Fibroblast of villous mesenchyme (primary cell): Measurements from ENCODE around the gene ERC1. TPM values are rescaled to one million over a fixed set of nuclear protein-coding genes. Genes with fewer than 3 reads are reported as not detected.

Source experiments
- DNase-seq: peaks from one replicate; pipeline ENCODE4 v3.0.0-alpha.2; 2010; ENCODE audit warnings: low read depth
- H3K4me3 ChIP-seq: 2 replicates; pipeline ENCODE4 v1.5.1; 2011; ENCODE audit warnings: low read depth, mild to moderate bottlenecking, low read length
- total RNA-seq: library from RNA; depleted of rRNA; stranded (reverse); fragments of >200 nt; gene quantifications from 2 replicates; pipeline ENCODE4 v1.2.3, GENCODE V29; 2012
- TF ChIP-seq, protein P1 (sequence below): IDR thresholded peaks from 2 replicates; pipeline ENCODE4 v1.5.1; 2012; ENCODE audit warnings: low read depth, mild to moderate bottlenecking, low read length; ENCODE audit not compliant: insufficient read depth

ERC1 gene
- total RNA-seq, 1 donor: 49.7 TPM

DNA sequence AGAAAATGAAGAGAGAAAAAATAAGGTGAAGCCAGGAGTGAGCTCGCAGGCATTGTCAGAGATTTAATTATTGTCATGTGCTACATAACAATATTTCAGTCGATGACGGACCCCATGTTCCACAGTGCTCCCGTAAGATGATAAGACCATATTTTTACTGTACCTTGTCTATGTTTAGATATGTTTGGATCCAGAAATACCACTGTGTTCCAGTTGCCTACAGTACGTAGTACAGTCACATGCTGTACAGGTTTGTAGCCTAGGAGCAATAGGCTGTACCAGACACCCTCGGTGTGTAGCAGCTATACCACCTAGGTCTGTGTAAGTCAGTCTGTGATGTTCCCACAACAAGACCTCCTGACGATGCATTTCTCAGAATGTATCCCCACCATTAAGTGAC lies 465.9 kb downstream of the ERC1 start:
- no peak for DNase-seq
- H3K4me3 ChIP-seq: no peak overlapping the region
- TF ChIP-seq, protein P1, sequence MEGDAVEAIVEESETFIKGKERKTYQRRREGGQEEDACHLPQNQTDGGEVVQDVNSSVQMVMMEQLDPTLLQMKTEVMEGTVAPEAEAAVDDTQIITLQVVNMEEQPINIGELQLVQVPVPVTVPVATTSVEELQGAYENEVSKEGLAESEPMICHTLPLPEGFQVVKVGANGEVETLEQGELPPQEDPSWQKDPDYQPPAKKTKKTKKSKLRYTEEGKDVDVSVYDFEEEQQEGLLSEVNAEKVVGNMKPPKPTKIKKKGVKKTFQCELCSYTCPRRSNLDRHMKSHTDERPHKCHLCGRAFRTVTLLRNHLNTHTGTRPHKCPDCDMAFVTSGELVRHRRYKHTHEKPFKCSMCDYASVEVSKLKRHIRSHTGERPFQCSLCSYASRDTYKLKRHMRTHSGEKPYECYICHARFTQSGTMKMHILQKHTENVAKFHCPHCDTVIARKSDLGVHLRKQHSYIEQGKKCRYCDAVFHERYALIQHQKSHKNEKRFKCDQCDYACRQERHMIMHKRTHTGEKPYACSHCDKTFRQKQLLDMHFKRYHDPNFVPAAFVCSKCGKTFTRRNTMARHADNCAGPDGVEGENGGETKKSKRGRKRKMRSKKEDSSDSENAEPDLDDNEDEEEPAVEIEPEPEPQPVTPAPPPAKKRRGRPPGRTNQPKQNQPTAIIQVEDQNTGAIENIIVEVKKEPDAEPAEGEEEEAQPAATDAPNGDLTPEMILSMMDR: no peak

DNA sequence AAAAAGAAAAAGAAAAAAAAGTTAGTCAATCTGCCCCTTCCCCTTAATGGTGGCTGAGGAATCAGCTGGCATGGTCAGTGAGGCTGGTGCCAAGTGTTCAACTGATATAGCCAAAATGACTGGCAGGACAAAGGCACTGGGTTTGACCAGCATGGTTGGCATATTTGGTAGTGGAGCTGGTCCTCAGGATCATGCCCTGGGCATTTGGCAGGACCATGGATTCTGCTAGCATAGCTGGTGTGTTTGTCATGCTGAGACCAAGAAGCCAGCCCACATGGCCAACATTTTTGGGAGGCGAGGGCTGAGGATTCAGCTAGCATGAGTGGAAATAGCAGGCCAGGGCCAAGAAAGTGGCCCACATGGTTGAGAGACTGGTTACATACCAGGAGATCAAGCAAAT lies 466.9 kb downstream of the ERC1 start:
- DNase-seq: no peak
- TF ChIP-seq, protein P1: no peak
- no peak overlapping the region for H3K4me3 ChIP-seq

DNA sequence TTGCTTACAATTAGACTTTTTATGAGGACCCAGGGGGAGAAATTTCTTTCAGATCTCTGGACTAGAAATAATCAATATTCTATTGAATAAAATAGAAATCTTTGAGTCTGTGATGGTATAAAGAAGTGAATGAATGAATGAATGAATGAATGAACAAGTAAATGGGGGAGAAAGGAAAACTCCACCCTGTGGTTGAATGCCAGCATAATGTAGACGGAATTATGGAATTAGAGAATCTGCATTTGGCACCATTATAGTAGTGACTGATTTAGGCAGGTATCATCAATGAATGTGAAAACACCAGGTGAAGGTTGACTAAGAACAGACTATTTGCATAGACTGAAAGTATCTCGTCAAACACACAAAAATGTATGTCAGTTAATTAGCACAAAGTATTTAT lies 468.3 kb downstream of the ERC1 start:
- no peak overlapping the region for H3K4me3 ChIP-seq
- no peak for DNase-seq
- TF ChIP-seq, protein P1: no peak

DNA sequence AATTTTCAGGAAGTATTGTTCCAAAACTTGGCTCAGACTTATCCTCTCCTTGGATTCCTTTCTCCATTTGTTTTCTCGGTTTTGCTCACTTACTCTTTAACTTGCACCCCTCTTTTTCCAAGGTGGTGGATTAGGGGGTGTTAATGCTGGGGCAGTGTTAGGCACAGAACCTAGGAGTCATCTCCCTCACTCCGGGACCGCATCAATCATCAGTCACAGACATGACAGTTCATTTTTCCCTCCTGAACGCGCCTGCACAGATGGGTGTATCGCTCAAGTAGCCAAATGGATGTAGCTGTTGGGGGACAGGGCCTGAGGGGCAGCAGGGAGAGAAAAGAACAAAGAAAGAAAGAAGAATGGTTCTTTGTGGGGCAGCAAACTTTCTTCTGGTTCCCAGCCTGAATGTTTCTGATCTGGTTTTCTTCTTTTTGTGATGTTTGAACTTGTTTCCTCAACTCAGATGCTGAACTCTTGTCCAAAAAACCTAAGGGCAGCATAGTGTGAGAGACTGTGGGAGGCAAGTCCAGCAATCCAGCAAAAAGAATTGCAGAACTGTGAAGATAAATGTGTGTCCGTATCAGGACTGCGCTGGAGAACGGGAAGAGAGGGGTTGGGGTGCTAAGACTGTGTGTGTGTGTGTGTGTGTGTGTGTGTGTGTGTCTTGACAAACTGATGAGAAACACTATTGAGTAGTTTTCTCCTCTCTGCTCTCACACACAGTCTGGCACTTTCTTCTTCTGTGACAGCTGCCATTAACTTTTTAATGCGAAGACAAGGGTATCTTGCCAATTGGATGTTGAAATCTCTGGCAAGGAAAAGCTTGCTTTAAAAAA lies 472.3 kb downstream of the ERC1 start:
- TF ChIP-seq, protein P1: no peak
- no peak for DNase-seq
- H3K4me3 ChIP-seq: no peak overlapping the region

DNA sequence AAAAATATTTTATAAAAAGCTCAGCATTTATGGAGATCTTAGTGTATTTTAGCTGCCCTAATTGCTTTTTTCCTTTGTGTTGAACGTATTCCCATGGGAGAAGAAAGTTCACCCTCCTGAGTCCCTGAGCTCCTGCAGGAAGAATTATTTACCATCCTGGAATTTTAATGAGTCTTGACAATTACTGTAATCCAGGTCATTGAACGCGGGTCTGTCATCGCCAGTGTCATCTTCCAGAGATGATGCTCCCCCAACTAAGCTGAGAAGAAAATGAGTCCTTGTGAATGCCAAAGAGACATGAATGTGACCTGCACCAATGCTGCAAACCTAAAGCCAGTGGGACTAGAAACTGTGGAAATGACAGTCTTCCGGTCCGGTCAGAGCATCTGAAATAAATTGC lies 473.9 kb downstream of the ERC1 start:
- no peak overlapping the region for H3K4me3 ChIP-seq
- no peak for DNase-seq
- TF ChIP-seq, protein P1: no peak

DNA sequence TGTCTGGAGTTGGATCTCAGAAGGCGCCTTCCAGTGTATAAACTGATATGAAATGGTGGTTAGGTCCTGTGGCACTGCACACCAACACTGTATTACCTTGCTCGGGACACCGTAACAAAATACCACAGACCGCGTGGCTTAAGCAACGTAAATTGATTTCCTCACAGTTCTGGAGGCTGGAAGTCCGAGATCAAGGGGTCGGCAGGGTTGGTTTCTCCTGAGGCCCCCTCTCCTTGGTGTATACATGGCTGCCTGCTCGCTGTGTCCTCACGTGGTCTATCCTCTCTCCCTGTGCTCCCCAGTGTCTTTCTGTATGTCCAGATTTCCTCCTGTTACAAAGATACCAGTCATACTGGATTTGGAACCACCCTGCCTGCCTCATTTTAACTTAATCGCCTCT lies 475.0 kb downstream of the ERC1 start:
- TF ChIP-seq, protein P1: no peak
- DNase-seq: no peak
- no peak overlapping the region for H3K4me3 ChIP-seq
